Panc1 (cell line): ENCODE results near the gene BTRC.

Experiments
- CTCF ChIP-seq: fragments of 450-650 bp; IDR thresholded peaks from 2 replicates; pipeline ENCODE4 v1.5.1; 2017; ENCODE audit warnings: mild to moderate bottlenecking
- POLR2AphosphoS5 ChIP-seq: IDR thresholded peaks from 2 replicates; pipeline ENCODE4 v1.6.1; 2012; ENCODE audit warnings: mild to moderate bottlenecking, low read depth, low read length, moderate library complexity
- REST ChIP-seq, 2 experiments: IDR thresholded peaks; 2 replicates each; pipeline ENCODE4 v1.6.1; 2011 to 2012; ENCODE audit warnings: low read depth in 2 of 2, control low read depth in 1 of 2, low read length in 1 of 2, mild to moderate bottlenecking in 1 of 2, moderate library complexity in 1 of 2; ENCODE audit not compliant: insufficient read depth in 1 of 2
- SIN3A ChIP-seq: IDR thresholded peaks from 2 replicates; pipeline ENCODE4 v1.6.1; 2012; ENCODE audit warnings: low read depth, mild to moderate bottlenecking, low read length, moderate library complexity, borderline replicate concordance; ENCODE audit not compliant: insufficient read depth
- TCF7L2 ChIP-seq: IDR thresholded peaks from 2 replicates; pipeline ENCODE4 v1.6.1; 2011; ENCODE audit warnings: mild to moderate bottlenecking, low read depth, low read length, inconsistent platforms

GRCh38 chr10:101467286-101467770, 113.4 kb downstream of the BTRC start:
- TF ChIP-seq CTCF, result peak; percentile 87; the same call in 1 of the 2 replicates
- no peak for TF ChIP-seq SIN3A
- TF ChIP-seq REST (IDR thresholded peaks at IDR 0.05; ENCODE audit: insufficient read depth in 1 of 2, low read depth in 2 of 2, low read length in 1 of 2), result no peak
- TF ChIP-seq POLR2AphosphoS5, result no peak
- TF ChIP-seq TCF7L2, result no peak
